Endothelial cell of umbilical vein (primary cell): ENCODE data around the gene SETD3.

ENCODE experiments used
- MAX ChIP-seq: IDR thresholded peaks from 2 replicates; pipeline ENCODE4 v1.6.1; 2011; ENCODE audit not compliant: insufficient read depth, insufficient read length
- POLR2AphosphoS5 ChIP-seq: IDR thresholded peaks from 2 replicates; pipeline ENCODE4 v1.6.1; 2012; ENCODE audit warnings: low read depth, mild to moderate bottlenecking, control low read depth, low read length, moderate library complexity; ENCODE audit not compliant: insufficient read depth
- TF ChIP-seq, protein P1 (sequence below), 2 donors: IDR thresholded peaks; 1 replicate in 1 of 2; 2 replicates in 1 of 2; pipeline ENCODE4 v1.5.1; 2011; ENCODE audit warnings: low read length in 2 of 2, mild to moderate bottlenecking in 2 of 2, moderate library complexity in 2 of 2, control low read depth in 1 of 2, inconsistent platforms in 1 of 2, low read depth in 1 of 2; ENCODE audit not compliant: insufficient read depth in 1 of 2; ENCODE audit errors: extremely low read depth in 1 of 2

DNA sequence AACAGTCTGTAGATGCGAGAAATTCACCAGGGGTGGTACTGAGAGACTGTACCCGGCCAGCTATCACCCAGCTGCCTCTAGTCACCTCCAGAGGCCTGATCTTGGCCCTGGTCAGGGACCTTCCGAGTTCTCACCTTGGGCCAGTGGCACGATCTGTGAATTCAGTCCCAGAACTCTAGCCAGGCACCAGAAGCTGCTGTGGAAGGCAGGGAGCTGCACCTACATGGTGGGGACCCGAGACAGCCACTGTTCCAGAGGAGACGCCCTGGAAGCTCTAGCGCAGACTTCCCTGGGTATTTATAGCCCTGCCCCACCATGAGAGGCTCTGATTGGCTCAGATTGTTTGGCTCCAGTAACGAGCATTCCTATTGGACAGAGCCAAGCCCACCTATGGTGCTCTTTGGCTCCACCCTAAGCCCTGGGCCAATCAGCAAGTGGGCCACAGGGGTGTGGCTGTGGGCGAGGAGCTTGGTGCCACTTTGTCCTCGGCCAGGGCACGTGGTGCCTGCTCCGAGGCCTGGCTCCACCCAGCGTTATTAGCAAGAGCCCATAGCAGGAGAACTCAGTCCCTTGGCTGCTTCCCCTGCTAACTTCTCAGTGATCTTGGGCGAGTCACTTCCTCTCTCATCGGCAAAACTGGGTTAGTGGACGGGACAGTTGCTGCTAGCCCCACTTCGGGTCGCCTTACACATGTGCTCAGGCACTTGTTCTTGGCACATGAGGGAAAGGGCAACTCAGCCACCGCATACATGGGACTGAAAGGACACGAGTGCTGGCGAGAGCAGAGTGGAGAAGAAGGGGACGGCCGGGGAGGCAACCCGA lies 119.7 kb downstream of the SETD3 start:
- TF ChIP-seq POLR2AphosphoS5 (no peak), MAX (no peak)
- TF ChIP-seq, protein P1, sequence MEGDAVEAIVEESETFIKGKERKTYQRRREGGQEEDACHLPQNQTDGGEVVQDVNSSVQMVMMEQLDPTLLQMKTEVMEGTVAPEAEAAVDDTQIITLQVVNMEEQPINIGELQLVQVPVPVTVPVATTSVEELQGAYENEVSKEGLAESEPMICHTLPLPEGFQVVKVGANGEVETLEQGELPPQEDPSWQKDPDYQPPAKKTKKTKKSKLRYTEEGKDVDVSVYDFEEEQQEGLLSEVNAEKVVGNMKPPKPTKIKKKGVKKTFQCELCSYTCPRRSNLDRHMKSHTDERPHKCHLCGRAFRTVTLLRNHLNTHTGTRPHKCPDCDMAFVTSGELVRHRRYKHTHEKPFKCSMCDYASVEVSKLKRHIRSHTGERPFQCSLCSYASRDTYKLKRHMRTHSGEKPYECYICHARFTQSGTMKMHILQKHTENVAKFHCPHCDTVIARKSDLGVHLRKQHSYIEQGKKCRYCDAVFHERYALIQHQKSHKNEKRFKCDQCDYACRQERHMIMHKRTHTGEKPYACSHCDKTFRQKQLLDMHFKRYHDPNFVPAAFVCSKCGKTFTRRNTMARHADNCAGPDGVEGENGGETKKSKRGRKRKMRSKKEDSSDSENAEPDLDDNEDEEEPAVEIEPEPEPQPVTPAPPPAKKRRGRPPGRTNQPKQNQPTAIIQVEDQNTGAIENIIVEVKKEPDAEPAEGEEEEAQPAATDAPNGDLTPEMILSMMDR (IDR thresholded peaks at IDR 0.05; ENCODE audit: extremely low read depth in 1 of 2, insufficient read depth in 1 of 2, low read depth in 1 of 2, low read length in 2 of 2): no peak
